ENCODE results near the gene DDAH1.

The DDAH1 gene

GRCh38 chr1:85452948-85453347, 12.0 kb downstream of the DDAH1 start:
- DNase-seq (ENCODE audit: insufficient read length, low spot score), result no peak
- TF ChIP-seq, protein P1, sequence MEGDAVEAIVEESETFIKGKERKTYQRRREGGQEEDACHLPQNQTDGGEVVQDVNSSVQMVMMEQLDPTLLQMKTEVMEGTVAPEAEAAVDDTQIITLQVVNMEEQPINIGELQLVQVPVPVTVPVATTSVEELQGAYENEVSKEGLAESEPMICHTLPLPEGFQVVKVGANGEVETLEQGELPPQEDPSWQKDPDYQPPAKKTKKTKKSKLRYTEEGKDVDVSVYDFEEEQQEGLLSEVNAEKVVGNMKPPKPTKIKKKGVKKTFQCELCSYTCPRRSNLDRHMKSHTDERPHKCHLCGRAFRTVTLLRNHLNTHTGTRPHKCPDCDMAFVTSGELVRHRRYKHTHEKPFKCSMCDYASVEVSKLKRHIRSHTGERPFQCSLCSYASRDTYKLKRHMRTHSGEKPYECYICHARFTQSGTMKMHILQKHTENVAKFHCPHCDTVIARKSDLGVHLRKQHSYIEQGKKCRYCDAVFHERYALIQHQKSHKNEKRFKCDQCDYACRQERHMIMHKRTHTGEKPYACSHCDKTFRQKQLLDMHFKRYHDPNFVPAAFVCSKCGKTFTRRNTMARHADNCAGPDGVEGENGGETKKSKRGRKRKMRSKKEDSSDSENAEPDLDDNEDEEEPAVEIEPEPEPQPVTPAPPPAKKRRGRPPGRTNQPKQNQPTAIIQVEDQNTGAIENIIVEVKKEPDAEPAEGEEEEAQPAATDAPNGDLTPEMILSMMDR (IDR thresholded peaks at IDR 0.05; ENCODE audit: insufficient read depth, missing control alignments), result no peak
- FAIRE-seq, result no peak

DNA sequence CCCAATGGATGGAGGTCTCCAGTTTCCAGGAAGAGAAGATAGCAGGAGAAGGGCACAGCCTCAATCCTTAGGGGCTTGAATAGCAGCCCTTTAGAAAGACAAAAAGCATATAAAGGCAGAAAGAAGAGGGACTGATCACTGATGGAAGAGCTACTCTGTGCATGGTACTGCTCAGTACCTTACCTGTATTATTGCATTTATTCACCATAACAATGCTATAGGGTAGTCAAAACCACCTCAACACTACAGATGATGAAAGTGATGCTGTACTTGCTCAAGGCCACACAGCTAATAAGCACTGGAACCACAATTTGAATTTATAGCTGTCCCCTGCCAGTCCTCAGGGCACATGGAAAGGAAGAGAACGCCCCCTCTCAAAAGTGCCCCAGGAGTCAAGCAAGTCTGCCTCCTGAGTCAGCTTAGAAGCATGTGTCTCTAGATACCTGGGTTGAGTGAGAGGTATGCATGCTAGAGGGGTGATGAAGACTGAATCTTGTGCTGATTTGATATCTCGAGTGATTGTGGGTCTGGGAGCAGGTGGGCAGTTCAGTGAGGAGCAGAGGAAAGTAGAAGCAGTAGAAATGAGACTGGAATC, 13.6 kb downstream of the DDAH1 start:
- DNase-seq (ENCODE audit: insufficient read length, low spot score) (no peak), FAIRE-seq (no peak)
- TF ChIP-seq, protein P1 (IDR thresholded peaks at IDR 0.05; ENCODE audit: insufficient read depth, missing control alignments), result no peak

DNA sequence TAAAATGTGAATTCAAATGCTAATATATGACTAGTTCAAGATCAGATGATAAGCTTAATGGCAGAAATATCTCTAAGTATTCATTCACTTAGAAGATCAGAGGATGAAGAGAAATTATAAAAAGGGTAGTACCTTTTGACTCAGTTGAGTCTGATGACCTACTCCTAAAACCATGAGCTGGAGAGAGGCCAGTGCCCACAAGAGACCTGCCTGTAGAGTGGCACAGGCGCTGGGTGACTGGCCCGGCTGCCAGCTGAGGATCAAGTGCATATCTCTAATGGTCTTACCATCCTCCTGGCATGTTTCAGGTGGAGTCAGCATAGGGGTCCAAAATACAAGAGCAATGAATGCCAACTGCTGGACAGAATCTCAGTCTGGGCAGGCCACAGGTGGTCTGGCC, 14.1 kb downstream of the DDAH1 start:
- DNase-seq (ENCODE audit: insufficient read length, low spot score) (no peak), FAIRE-seq (no peak)
- TF ChIP-seq, protein P1 (IDR thresholded peaks at IDR 0.05; ENCODE audit: insufficient read depth, missing control alignments), result no peak

DNA sequence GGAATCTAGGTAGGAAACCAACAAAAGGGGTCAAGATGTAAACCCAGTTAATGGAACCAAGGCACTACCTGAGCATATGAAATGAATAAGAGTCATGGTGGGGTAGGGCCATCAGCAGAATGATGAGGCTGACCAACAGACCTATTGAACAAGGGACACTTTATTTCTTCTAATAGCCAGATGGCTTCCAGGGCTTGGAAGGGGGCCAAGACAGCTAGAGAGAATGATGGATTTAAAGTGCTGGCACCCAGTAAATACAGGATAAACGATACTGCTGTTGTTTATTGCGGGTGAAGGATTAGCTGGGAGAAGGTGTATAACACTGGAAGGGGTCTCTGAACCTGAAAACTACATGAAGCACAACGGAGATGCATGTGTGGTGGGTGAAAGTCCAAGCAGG, 15.6 kb downstream of the DDAH1 start:
- FAIRE-seq, result no peak
- TF ChIP-seq, protein P1 (IDR thresholded peaks at IDR 0.05; ENCODE audit: insufficient read depth, missing control alignments), result no peak
- DNase-seq (ENCODE audit: insufficient read length, low spot score), result no peak

DNA sequence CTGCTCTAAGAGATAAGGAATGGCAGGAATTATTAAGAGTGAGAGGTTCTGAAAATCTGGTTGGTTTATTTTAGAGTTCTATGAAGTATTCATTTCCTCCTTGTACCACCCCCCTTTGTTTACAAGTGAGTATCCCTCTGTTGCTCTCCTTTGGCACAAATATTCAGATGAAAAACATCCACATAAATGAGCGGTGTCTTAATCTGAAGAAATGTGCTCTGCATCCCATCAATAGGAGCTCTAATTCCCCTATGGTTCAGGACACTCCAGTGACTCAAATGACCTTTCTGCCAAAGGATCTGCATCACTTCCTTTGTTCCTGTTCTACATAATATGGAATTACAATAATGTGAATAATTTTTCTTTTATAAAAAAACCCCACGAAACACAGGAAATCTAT, 16.6 kb downstream of the DDAH1 start:
- no peak for DNase-seq (ENCODE audit: insufficient read length, low spot score)
- FAIRE-seq, result no peak

GRCh38 chr1:85447006-85447943, 17.7 kb downstream of the DDAH1 start:
- TF ChIP-seq, protein P1 (IDR thresholded peaks at IDR 0.05; ENCODE audit: insufficient read depth, missing control alignments), result no peak
- DNase-seq (ENCODE audit: insufficient read length, low spot score) (no peak), FAIRE-seq (no peak)

More for the DNA sequence above, 16.6 kb downstream of the DDAH1 start:
- TF ChIP-seq, protein P1 (IDR thresholded peaks at IDR 0.05; ENCODE audit: insufficient read depth, missing control alignments), result no peak

- DNase-seq (ENCODE audit: insufficient read length, low spot score), result no peak
- TF ChIP-seq, protein P1 (IDR thresholded peaks at IDR 0.05; ENCODE audit: insufficient read depth, missing control alignments), result no peak
- FAIRE-seq, result no peak
Observed at GRCh38 chr1:85445906-85446305, 19.1 kb downstream of the DDAH1 start.

All from D721Med (cell line).